GM19238 (cell line): ENCODE measurements around the gene IL12RB1.
"Not testable (repeated sequence)": the region's sequence is repeated elsewhere in the genome, so short reads cannot be mapped to it uniquely, and the experiment has no call there.

Experiments
- DNase-seq: peaks from one replicate; pipeline ENCODE4 v3.0.0; 2011; ENCODE audit warnings: low spot score; ENCODE audit not compliant: insufficient read length

Gene IL12RB1

DNA sequence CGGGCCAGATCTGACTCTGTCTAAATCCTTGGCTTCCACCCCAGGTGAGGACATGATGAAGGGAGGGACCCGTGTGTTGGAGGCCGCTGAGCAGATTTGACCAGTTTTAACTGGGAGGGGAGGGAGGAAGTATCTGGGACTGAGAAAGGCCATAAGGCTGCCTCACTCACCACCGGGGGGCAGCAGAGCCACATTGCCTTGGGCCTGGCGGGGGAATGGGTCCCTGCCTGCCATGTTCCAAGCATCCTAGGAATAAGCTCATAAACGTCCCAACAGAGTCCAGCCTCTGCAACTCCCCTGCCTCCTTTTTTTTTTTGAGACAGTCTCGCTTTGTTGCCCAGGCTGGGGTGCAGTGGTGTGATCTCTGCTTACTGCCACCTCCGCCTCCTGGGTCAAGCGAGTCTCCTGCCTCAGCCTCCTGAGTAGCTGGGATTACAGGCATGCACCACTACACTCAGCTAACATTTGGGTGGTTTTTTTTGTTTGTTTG lies 26.3 kb upstream of the IL12RB1 start:
- peak; percentile 70 for DNase-seq

DNA sequence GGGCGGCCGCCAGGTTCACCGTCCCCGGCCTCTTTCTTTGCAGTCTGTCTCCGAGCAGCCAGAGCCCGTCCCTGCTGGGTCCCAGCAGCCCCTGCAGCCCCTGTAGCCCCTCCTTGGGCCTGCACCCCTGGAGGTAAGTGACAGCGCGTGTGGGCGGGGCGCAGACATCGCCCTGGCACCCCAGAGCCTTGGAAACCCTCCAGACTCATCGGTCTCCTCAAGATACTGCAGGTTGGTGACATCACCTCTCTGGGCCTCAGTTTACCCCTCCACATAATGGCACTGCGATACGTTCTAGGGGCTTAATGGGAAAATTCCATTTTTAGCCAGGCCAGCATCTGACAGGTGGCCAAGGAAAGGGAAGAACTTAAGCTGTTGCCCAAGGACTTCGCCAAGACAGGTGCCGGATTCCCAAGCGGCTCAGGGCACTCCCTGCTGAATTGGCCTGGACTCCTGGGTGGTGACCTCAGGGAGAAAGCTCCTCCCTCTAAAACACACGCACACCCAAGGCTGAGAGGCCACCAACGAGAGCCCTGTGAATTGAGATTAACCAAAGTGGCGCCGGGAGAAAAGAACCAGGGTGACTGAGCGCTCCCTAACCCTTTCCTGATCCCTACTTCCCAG lies 24.0 kb upstream of the IL12RB1 start:
- DNase-seq = no peak

- DNase-seq = peak; percentile 61
Observed at GRCh38 chr19:18109733-18110608, 23.2 kb upstream of the IL12RB1 start.

- DNase-seq = no peak
Observed at GRCh38 chr19:18109341-18109732, 22.6 kb upstream of the IL12RB1 start.

DNA sequence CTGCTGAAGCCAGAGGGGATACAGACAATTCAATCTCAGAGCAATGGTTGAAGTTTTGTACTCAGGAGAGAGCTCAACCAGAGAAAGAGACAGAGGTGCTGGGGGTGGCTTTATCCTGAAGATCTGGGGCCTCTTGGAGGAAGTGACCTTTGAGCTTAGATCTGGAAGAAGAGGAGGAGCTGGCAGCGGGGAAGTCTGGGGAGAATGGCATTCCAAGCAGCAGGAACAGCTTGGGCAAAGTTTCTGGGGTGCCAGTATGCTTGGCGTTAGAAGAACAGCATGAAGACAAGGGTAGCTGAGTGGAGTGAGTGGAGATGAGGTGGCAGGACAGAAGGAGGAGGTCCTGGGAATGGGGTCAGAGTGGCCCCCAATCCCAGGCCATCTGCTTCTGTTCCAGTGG lies 22.2 kb upstream of the IL12RB1 start:
- DNase-seq = no peak

GRCh38 chr19:18107235-18107634 lies 20.5 kb upstream of the IL12RB1 start:
- DNase-seq = no peak

DNA sequence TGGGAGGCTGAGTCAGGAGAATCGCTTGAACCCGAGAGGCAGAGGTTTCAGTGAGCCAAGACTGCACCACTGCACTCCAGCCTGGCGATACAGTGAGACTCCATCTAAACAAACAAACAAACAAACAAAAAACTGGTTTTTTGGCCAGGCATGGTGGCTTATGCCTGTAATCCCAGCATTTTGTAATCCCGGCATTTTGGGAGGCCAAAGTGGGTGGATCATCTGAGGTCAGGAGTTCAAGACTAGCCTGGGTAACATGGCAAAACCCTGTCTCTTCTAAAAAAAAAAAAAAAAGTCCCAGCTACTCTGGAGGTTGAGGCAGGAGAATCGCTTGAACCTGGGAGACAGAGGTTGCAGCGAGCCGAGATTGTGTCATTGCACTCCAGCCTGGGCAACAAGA lies 18.5 kb upstream of the IL12RB1 start:
- not testable (repeated sequence) for DNase-seq

DNA sequence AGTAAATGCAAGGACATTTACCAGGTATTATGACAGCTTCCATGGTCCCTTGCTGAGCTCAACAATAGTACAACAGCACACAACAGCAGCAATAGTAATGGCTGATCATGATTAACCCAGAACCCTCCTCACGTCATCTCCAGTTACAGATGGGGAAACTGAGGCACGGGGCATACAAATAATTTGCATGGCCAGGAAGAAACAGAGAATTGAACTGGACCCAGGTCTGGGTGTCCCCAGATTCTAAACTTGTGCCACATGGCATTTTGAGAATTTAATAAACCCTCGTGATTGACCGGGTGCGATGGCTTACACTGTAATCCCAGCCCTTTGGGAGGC lies 18.0 kb upstream of the IL12RB1 start:
- DNase-seq = no peak

DNA sequence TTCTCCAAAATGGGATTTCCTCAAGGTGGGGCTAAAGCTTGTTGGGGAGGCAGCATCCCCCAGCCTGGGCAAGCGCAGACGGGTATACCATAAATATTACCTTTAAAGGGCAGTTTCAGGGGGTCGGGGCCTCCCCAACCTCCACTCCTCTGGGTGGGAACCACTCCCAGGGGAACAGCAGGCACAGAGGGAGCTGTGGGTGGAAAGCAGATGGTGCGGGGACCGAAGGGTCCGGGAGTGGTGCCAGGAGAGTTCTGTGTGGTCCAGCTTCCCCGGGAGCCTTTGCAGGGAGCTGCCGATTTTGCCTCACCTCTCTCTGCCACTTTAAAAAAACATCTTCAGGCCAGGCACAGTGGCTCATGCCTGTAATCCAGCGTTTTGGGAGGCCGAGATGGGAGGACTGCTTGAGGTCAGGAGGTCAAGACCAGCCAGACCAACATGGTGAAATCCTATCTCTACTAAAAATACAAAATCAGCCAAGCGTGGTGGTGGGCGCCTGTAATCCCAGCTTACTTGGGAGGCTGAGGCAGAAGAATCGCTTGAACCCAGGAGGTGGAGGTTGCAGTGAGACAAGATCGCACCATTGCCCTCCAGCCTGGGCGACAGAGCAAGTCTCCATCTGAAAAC lies 16.3 kb upstream of the IL12RB1 start:
- DNase-seq = no peak

DNA sequence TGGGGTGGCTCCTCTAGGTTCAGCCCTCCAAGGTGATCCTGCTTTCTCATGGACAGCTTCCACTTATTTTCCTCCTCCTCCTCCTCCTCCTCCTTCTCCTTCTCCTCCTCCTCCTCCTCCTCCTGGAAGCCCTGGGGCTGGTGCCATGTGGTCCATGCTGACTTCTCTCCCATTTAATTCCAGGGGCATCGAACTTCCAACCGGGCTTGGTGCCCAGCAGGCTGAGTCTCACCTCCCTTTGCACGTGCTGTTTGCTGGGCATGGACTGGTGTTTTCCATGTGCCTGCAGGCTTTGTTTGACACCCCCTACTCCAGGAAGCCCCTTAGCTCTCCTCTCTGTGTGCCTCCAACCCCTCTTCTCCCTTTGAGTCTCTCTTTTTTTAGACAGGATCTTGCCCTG lies 14.5 kb upstream of the IL12RB1 start:
- no peak for DNase-seq

GRCh38 chr19:18100710-18101109 lies 14.0 kb upstream of the IL12RB1 start:
- no peak for DNase-seq

DNA sequence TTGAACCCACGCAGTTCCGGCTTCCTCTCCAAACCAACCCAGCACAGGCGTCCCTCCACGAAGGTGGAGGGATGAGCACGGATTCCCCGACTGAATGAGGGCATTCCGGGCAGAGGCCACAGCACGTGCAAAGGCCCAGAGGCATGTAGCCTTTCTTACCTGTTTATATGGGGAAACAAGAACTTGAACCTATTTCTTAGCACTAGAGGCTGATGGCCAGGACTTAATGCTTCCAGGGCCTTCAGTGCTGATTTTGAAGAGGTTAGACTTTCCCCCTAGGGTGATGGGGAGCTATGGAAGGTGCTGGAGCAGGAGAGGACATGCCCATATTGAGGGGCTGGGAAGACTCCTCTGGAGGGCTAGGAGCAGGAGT lies 12.9 kb upstream of the IL12RB1 start:
- no peak for DNase-seq

DNA sequence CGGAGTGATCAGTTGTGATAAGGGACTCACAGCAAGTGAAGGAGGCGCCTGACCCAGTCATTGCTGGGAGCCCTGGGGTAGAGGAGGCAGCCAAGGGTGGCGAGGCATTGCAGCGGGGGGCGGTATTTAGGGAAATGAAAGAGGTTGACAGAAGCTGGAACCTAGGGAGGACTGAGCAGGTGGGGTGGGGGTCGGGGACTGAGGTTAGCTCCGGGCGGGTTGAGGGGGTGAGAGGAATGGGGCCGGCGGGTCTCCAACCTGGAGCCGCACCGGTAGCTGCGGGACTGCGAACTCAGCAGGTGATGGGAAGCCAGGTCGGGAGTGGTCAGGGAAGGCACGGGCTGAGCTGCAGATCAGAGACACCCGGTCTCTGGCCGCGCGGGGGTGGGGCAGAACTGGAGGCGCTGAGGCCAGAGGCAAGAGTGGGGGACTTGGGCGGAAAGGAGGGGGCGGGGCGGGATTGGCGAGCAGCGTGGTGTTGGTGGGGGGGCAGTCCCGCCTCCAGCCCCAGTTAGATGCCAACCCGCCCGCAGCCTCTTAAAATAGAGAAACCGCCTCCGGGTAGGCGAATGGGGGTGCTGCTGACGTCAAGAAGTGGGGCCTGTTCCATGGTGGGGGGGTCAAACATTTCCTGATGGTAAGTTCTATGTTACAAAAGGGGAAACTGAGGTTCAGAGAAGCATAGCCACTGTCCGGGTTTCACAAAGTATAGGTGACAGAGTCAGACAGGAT lies 12.3 kb upstream of the IL12RB1 start:
- DNase-seq = peak; percentile 83

DNA sequence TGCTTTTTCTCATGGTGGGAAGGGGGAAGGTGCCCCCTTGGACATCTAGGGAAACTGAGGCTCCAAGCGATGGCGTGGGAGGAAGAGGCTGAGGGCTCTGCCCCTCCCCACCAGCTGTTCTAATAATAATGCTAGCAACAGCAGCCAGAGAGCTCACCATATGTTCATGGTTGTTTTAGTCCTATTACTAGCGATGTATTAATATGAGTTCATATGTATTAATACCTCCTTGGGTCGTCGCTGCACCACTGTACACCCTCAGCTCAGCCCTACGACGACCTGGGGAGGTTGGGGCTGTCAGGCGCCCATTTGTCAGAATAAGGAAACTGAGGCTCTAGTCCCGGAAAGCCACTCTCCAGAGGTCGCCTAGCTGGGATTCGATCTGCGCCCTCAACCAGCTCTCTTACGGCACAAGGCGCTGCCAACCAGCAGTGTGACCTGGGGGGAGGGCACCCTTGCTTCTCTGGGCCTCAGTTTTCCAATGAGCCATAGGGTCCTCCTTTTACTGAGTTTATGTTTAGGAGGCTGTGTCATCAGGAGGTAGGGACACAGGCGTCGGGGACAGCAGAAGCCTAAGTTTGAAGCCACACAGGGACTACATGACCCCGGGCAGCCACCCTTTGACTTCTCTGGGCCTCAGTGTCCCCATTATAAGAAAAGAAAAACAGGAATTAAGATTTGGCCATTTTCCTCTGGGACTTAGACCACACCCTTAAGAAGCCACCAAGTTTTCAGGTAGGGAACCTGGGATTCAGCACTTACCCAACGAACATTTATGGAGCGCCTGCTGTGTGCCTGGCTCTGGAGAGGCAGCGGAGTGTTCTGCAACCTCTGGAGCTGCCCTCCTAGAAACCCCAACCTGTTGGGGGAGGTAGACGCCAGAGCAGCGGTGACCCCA lies 11.5 kb upstream of the IL12RB1 start:
- DNase-seq = no peak

DNA sequence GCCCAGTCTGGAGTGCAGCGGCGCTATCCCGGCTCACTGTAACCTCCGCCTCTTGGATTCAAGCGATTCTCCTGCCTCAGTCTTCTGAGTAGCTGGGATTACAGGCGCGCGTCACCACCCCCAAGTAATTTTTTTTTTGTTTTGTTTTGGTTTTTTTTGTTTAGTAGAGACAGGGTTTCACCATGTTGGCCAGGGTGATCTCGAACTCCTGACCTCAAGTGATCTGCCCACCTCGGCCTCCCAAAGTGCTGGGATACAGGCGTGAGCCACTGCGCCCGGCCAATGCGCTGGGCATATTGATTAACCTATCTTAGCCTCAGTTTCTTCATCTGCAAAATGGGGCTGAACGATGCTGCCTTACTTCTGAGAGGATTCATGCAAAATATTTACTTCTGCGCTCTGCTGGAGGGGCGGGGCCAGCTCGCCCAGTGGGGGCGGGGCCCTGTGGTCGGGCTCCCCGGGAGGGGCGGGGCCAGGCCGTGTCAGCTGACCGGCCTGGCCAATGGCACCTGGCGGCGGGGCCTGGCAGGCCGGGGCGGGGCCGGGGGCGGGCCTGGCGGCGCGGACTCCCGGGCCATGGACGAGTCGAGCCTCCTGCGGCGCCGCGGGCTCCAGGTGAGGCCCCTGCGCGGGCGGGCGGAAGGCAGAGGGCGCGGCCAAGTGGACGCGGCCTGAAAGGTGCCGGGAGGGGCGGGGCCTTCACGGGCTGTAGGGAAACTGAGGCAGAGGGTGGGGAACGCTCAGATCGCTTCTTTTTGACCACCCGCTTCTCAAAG lies 10.7 kb upstream of the IL12RB1 start, which contains the start of gene MAST3:
MAST3 (plus strand) TSS at position 562 of the 776 bp plus-strand sequence; CDS start at position 577, 15 bp downstream.
- DNase-seq = peak; percentile 95

- DNase-seq = no peak
Observed at GRCh38 chr19:18096258-18096657, 9.5 kb upstream of the IL12RB1 start.

DNA sequence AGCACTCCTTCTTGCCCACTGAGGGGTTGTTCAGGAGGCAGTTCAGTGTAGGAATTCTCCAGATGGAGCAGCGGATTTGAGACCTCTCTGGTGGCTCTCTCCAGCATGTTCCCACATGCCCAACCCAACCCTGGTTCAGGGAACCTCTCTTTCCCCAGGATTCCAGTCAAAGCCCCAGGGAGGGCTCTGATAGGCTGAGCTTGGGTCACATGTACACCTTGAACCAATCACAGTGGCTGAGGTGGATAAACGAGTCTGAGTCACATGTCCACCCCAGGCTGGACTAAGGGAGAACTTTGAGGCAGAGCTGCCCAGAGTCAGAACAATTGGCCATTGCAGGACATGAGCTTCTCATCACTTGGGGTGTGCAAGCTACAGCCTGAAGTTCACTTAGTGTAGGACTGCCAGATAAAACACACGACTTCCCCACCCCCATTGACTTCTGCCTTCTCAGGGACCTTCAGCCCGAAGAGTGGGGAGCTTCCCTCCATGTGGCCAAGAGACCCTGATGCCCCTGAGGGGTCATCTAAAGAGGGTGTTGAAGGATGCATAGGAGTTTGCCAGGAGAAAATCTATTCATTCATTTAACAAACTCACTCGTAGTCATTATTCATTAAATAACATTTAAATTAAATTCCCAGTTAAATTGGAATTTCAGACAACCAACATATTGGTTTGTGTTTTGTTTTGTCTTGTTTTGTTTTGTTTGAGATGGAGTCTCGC lies 6.9 kb upstream of the IL12RB1 start:
- DNase-seq = no peak

DNA sequence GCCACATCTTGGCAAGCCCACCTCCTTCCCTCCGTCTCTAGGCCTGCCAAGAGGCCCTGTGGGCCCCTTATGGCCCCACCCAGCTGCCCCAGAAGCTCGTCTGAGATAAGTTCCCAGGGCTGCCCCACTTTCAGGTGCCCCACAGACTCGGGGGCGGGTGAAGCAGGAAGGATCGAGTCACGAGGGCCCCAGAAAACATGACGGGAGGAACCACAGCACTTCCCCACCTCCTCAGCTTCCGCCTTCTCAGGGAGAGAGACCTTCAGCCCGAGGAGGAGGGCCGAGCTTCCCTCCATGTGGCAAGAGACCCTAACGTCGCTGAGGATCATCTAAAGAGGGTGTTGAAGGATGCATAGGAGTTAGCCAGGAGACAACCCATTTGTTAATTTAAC lies 4.5 kb upstream of the IL12RB1 start:
- DNase-seq = no peak

GRCh38 chr19:18090545-18091216 lies 3.9 kb upstream of the IL12RB1 start:
- DNase-seq = no peak
